ENCODE data around the gene ATF6. TPM values are rescaled to one million over a fixed set of nuclear protein-coding genes. Genes with fewer than 3 reads are reported as not detected.
"Not testable (repeated sequence)": the region's sequence is repeated elsewhere in the genome, so short reads cannot be mapped to it uniquely, and the experiment has no call there.

The ATF6 gene
- total and polyA plus RNA-seq, 2 experiments from 2014 or later = 14.6 to 18.1 TPM

DNA sequence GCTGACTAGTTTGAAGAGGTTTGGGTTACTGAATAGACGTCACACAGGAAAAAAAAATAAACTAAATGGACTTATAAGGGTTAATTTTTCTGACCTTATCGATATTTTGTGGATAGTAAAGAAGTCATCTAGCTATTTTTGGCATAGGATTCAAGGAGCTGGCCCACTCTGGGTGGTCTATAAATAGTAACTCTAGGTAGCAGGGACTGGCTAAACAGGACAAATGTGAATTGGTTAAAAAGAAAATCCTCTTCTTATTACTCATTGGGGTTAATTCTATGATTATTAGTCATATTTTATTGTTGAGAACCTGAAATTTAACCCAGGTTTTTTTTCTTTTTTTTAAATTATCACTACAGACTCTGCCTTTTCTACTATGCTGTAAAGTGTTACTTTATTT, 61.7 kb downstream of the ATF6 start:
- H3K4me3 ChIP-seq = peak overlapping the region; percentile 15
- no peaks in the 10 kb centered on the region for H3K27me3 ChIP-seq
- H3K36me3 ChIP-seq = no peaks in the 10 kb centered on the region
- no peaks in the 10 kb centered on the region for H3K9me3 ChIP-seq (ENCODE audit: low read depth)
- TF ChIP-seq, protein P1, sequence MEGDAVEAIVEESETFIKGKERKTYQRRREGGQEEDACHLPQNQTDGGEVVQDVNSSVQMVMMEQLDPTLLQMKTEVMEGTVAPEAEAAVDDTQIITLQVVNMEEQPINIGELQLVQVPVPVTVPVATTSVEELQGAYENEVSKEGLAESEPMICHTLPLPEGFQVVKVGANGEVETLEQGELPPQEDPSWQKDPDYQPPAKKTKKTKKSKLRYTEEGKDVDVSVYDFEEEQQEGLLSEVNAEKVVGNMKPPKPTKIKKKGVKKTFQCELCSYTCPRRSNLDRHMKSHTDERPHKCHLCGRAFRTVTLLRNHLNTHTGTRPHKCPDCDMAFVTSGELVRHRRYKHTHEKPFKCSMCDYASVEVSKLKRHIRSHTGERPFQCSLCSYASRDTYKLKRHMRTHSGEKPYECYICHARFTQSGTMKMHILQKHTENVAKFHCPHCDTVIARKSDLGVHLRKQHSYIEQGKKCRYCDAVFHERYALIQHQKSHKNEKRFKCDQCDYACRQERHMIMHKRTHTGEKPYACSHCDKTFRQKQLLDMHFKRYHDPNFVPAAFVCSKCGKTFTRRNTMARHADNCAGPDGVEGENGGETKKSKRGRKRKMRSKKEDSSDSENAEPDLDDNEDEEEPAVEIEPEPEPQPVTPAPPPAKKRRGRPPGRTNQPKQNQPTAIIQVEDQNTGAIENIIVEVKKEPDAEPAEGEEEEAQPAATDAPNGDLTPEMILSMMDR (IDR thresholded peaks at IDR 0.05; ENCODE audit: low read depth, low read length) = no peak
- H3K4me1 ChIP-seq (ENCODE audit: low read depth) = peaks cover 14% of the 10 kb centered on the region
- H3K27ac ChIP-seq = peak overlapping the region; percentile 89
- peak in 1 of 2 donors; percentile 46 for DNase-seq (ENCODE audit: low read depth in 1 of 2, low spot score in 1 of 2)

DNA sequence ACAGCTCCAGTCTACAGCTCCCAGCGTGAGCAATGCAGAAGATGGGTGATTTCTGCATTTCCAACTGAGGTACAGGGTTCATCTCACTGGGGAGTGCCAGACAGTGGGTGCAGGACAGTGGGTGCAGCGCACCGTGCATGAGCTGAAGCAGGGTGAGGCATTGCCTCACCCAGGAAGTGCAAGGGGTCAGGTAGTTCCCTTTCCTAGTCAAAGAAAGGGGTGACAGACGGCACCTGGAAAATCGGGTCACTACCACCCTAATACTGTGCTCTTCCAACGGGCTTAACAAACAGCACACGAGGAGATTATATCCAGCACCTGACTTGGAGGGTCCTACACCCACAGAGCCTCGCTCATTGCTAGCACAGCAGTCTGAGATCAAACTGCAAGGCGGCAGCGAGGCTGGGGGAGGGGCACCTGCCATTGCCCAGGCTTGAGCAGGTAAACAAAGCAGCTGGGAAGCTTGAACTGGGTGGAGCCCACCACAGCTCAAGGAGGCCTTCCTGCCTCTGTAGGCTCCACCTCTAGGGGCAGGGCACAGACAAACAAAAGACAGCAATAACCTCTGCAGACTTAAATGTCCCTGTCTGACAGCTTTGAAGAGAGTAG, 66.3 kb downstream of the ATF6 start:
- H3K27ac ChIP-seq; H3K27me3 ChIP-seq; H3K4me3 ChIP-seq; H3K9me3 ChIP-seq (ENCODE audit: low read depth); DNase-seq (ENCODE audit: low read depth in 1 of 2, low spot score in 1 of 2); H3K36me3 ChIP-seq: not testable (repeated sequence)
- peaks cover 12% of the 10 kb centered on the region for H3K4me1 ChIP-seq (ENCODE audit: low read depth)

DNA sequence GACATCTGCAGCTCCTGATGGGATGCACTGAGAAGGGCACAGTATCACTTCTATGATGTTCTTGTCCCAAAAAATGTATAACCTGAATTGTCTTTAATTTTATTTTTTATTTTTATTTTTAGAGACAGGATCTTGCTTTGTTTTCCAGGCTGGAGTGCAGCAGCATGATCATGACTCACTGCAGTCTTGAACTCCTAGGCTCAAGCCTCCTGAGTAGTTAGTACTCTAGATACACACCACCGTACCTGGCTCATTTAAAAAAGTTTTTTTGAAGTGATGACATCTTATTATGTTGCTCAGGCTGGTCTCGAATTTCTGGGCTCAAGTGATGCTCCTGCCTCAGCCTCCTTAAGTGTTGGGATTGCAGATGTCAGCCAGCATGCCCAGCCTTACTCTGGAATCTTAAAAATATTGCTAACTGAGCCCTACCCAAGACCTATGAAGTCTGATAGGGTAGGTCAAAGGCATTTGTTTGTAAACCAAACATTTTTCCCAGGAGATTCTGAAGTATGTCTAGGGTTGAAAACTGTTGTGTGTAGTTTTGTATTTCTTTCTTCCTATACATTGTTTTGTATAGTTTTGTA, 68.9 kb downstream of the ATF6 start:
- H3K27ac ChIP-seq = no peak overlapping the region
- no peak for DNase-seq (ENCODE audit: low read depth in 1 of 2, low spot score in 1 of 2)
- peaks cover 6% of the 10 kb centered on the region for H3K36me3 ChIP-seq
- H3K27me3 ChIP-seq = no peaks in the 10 kb centered on the region
- H3K4me1 ChIP-seq (ENCODE audit: low read depth) = no peaks in the 10 kb centered on the region
- H3K9me3 ChIP-seq (ENCODE audit: low read depth) = no peaks in the 10 kb centered on the region
- H3K4me3 ChIP-seq = no peak overlapping the region
- TF ChIP-seq, protein P1 (IDR thresholded peaks at IDR 0.05; ENCODE audit: low read depth, low read length) = no peak

DNA sequence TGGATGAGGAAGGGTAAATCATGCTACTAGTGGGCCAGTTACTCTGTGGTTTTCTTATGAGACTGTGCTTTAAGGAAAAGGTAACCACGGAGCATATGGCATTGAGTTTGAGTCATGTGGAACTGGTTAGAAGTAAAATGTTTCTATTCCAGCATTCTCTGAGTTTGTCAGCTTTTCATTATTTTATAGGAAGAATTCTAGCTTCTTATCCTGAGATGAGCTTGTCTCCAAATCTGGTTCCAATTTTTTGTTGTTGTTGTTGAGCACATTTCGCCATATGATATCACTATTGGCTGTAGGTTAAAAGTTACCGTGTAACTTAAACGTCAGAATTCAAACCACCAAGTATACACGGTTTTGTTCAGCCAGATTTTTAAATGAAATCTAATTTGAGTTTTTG, 69.9 kb downstream of the ATF6 start:
- TF ChIP-seq, protein P1 (IDR thresholded peaks at IDR 0.05; ENCODE audit: low read depth, low read length) = no peak
- DNase-seq (ENCODE audit: low read depth in 1 of 2, low spot score in 1 of 2) = peak in 1 of 2 donors; percentile 9
- H3K4me3 ChIP-seq = no peak overlapping the region
- H3K27ac ChIP-seq = no peak overlapping the region
- no peaks in the 10 kb centered on the region for H3K9me3 ChIP-seq (ENCODE audit: low read depth)
- H3K4me1 ChIP-seq (ENCODE audit: low read depth) = no peaks in the 10 kb centered on the region
- no peaks in the 10 kb centered on the region for H3K27me3 ChIP-seq
- H3K36me3 ChIP-seq = peaks cover 6% of the 10 kb centered on the region

DNA sequence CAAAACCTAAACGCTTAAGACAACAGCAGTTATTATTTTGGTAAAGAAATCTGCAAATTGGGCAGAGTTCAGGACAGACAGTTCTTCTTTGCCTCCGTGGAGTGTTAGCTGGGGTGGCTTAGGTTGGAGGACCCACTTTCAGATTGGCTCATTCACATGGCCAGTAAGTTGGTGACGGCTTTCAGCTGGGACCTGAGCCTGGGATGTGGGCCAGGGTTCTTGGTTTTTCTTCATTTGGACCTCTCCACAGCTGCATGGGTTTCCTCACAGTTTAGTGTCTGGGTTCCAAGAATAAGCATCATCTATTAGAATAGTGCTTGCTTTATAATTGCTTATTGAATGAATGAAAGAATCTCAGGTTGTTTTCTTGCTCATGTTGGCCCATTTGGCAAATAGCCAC, 72.2 kb downstream of the ATF6 start:
- TF ChIP-seq, protein P1 (IDR thresholded peaks at IDR 0.05; ENCODE audit: low read depth, low read length) = no peak
- no peaks in the 10 kb centered on the region for H3K27me3 ChIP-seq
- DNase-seq (ENCODE audit: low read depth in 1 of 2, low spot score in 1 of 2) = no peak
- no peaks in the 10 kb centered on the region for H3K9me3 ChIP-seq (ENCODE audit: low read depth)
- peaks cover 12% of the 10 kb centered on the region for H3K36me3 ChIP-seq
- H3K27ac ChIP-seq = no peak overlapping the region
- H3K4me1 ChIP-seq (ENCODE audit: low read depth) = no peaks in the 10 kb centered on the region
- H3K4me3 ChIP-seq = no peak overlapping the region

DNA sequence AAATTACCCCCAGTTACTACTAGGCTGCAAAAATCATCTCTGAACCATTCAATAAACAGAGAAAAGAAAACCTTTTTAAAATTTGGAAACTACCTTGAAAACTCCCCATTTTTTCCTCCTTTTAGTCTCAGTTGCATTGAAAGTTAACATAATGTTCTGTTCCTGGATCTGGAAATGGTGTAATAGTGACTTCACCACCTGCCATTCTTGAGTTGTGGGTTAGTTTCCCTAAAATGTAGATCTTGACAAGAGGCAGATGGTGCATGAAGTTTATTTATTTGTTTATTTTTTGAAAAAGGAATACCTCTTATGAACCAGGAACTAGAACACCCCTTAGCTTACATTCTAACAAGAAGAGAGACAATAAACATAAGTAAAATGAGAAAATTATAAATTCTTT, 72.8 kb downstream of the ATF6 start:
- Histone ChIP-seq H3K9me3 (ENCODE audit: low read depth) (no peaks in the 10 kb centered on the region), H3K27me3 (no peaks in the 10 kb centered on the region), H3K4me3 (no peak overlapping the region), H3K27ac (no peak overlapping the region), H3K4me1 (ENCODE audit: low read depth) (no peaks in the 10 kb centered on the region), H3K36me3 (peaks cover 12% of the 10 kb centered on the region)
- TF ChIP-seq, protein P1 (IDR thresholded peaks at IDR 0.05; ENCODE audit: low read depth, low read length) = no peak
- no peak for DNase-seq (ENCODE audit: low read depth in 1 of 2, low spot score in 1 of 2)
